OCI-LY7 (cell line): ENCODE results near the gene MGMT. TPM values are rescaled to one million over a fixed set of nuclear protein-coding genes. Genes with fewer than 3 reads are reported as not detected.

Source experiments
- BruUV-seq: library from RNA; stranded (reverse); fragments of 400-500 nt; replicated peaks from 2 replicates; lab custom pipeline; 2021; lab: Mats Ljungman, UMichigan
- CTCF ChIA-PET: fragments of 300-600 bp; sonication (Branson Sonifier 250); formaldehyde crosslinking; loops from one replicate; lab custom pipeline; 2022; ENCODE audit warnings: antibody characterized with exemption; ENCODE audit not compliant: unreplicated experiment; lab: Charles Lee
- POLR2A ChIA-PET: fragments of 300-600 bp; sonication (Branson Sonifier 250); formaldehyde crosslinking; loops from one replicate; lab custom pipeline; 2022; ENCODE audit warnings: antibody characterized with exemption; lab: Charles Lee
- DNase-seq: peaks from one replicate; pipeline ENCODE4 v3.0.0-alpha.2; 2015; ENCODE audit warnings: low spot score
- H2AFZ ChIP-seq: fragments of 200-600 bp; sonication (generic), shearing (Covaris generic); 2 replicates; pipeline ENCODE4 v1.6.1; 2014; ENCODE audit warnings: mild to moderate bottlenecking, antibody characterized with exemption, low read length, moderate library complexity
- H3K27ac ChIP-seq: fragments of 200-600 bp; sonication (generic); 2 replicates; pipeline ENCODE4 v1.5.1; 2014; ENCODE audit warnings: mixed run types, low read depth, mild to moderate bottlenecking, moderate library complexity, low read length, inconsistent platforms; ENCODE audit not compliant: poor library complexity, severe bottlenecking
- H3K36me3 ChIP-seq: fragments of 200-600 bp; sonication (generic); 2 replicates; pipeline ENCODE4 v1.6.1; 2014; ENCODE audit warnings: mild to moderate bottlenecking, antibody characterized with exemption, low read length, moderate library complexity, mixed read lengths; ENCODE audit not compliant: insufficient read depth
- H3K4me1 ChIP-seq: fragments of 200-600 bp; sonication (generic); 2 replicates; pipeline ENCODE4 v1.5.1; 2014; ENCODE audit warnings: mild to moderate bottlenecking, low read length; ENCODE audit not compliant: insufficient read depth, poor library complexity, severe bottlenecking
- H3K4me2 ChIP-seq: fragments of 200-600 bp; sonication (generic); 2 replicates; pipeline ENCODE4 v1.6.1; 2014; ENCODE audit warnings: mild to moderate bottlenecking, low read length
- H3K4me3 ChIP-seq: fragments of 200-600 bp; sonication (generic); 2 replicates; pipeline ENCODE4 v1.5.1; 2014; ENCODE audit warnings: mild to moderate bottlenecking, low read depth, low read length; ENCODE audit not compliant: poor library complexity, severe bottlenecking
- H3K79me2 ChIP-seq: fragments of 200-600 bp; sonication (generic); 2 replicates; pipeline ENCODE4 v1.6.1; 2016; ENCODE audit warnings: low read depth, mild to moderate bottlenecking, low read length, moderate library complexity, mixed read lengths; ENCODE audit not compliant: insufficient read depth
- H3K9me2 ChIP-seq: fragments of 200-600 bp; sonication (generic); 2 replicates; pipeline ENCODE4 v1.6.1; 2016; ENCODE audit warnings: mild to moderate bottlenecking, low read length, mixed read lengths; ENCODE audit not compliant: insufficient read depth
- H3K9me3 ChIP-seq: fragments of 200-600 bp; sonication (generic); 2 replicates; pipeline ENCODE4 v1.6.1; 2014; ENCODE audit warnings: mild to moderate bottlenecking, mixed run types, low read length, mixed read lengths
- H4K20me1 ChIP-seq: fragments of 200-600 bp; sonication (generic); 2 replicates; pipeline ENCODE4 v1.6.1; 2014; ENCODE audit warnings: mild to moderate bottlenecking, antibody characterized with exemption, low read length, moderate library complexity, mixed read lengths; ENCODE audit not compliant: insufficient read depth
- CTCF ChIP-seq: fragments of 200-600 bp; sonication (generic); conservative IDR thresholded peaks from 2 replicates; pipeline ENCODE4 v1.5.1; 2014; ENCODE audit warnings: mild to moderate bottlenecking, antibody characterized with exemption, low read length, moderate library complexity, mixed read lengths
- EZH2phosphoT487 ChIP-seq: fragments of 200-600 bp; sonication (generic); IDR thresholded peaks from 2 replicates; pipeline ENCODE4 v1.6.1; 2018; ENCODE audit warnings: low read depth, borderline replicate concordance, mild to moderate bottlenecking, mixed run types, antibody characterized with exemption, low read length, moderate library complexity, mixed read lengths
- intact Hi-C: fragments of 100-400 bp; cut with micrococcal nuclease; formaldehyde crosslinking; loops from one replicate; pipeline ENCODE4 v1.10.0; 2022; ENCODE audit not compliant: unreplicated experiment
- total RNA-seq, 2 experiments: library from RNA; depleted of rRNA in 1 of 2; stranded (reverse); fragments of >200 nt in 1 of 2; shearing (Covaris generic) in 1 of 2; gene quantifications; 2 replicates each; pipeline ENCODE4 v1.2.3, GENCODE V29; 2014 to 2022

The MGMT gene
- total RNA-seq, 2 experiments from 2014 or later: 19.7 to 25.0 TPM

DNA sequence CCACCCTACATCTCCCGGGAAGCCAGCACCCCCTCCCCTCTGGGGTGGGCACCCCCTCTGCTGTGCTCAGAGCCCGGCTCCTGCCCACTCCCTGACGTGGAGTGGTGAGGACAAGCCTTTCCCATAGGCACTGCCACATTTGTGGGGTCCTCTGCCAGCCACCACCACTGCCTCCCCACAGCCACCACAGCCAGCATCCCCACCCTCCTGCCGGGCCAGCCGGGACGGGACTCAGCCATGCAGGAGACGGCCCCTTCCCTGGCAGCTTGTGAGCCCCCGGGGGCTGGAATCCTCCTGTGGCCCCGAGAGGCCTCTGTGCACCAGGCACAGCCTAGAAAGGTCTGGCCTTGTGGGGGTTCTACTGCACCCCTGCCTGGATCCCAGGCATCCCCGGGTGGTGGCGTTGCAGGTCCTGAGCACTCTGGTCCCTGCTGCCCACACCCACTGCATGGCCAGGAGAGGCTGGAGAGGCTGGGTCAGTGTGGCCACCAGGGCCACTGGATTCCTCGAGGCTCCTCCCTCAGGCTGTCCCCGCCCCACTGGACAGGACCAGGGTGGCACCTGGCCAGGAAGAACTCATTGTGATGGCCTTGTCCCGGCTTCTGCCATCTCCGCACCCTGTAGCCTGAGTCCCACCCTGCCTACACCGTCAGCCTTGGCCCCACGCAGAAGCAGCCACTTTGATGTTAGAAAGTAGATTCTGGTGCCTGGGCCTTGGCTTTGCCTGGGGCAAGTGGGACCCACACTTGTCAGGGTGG, 349.0 kb downstream of the MGMT start:
- CTCF ChIA-PET: no interaction called here
- TF ChIP-seq EZH2phosphoT487: no peak
- TF ChIP-seq CTCF: no peak

DNA sequence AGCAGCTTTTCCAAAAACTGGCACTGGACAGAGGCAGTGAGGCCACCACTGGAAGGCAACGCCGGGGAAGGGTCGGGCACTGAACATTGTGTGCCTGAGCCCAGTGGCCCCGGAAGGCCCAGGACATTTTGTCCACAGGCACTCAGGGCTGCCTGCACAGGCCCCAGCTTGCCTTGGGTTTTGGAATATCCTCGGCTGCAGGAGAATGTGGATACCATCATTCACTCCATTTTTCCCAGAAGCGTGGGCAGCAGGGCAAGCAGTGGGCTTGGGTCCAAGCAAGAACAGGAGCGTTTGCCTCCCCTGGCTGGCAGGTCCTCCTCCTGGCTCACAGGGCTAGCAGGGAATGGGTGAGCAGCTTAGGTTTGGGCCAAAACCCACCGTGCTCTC, 349.6 kb downstream of the MGMT start:
- Histone ChIP-seq H3K79me2 (no peaks in the 10 kb centered on the region), H3K9me3 (no peaks in the 10 kb centered on the region), H2AFZ (no peak overlapping the region), H3K27ac (no peak overlapping the region), H3K4me1 (no peaks in the 10 kb centered on the region), H3K9me2 (no peaks in the 10 kb centered on the region), H3K4me3 (no peak overlapping the region), H4K20me1 (no peaks in the 10 kb centered on the region), H3K4me2 (no peak overlapping the region), H3K36me3 (no peaks in the 10 kb centered on the region)
- ChIA-PET CTCF (no interaction called here), POLR2A (no interaction called here)
- BruUV-seq: no TSS peak
- intact Hi-C loops: no loop called here
- TF ChIP-seq EZH2phosphoT487 (no peak), CTCF (no peak)
- DNase-seq: no peak

More for the DNA sequence above, 349.0 kb downstream of the MGMT start:
- Histone ChIP-seq H3K4me1 (no peaks in the 10 kb centered on the region), H3K9me3 (no peaks in the 10 kb centered on the region), H3K9me2 (no peaks in the 10 kb centered on the region), H3K79me2 (no peaks in the 10 kb centered on the region), H3K27ac (no peak overlapping the region), H3K4me3 (no peak overlapping the region), H2AFZ (no peak overlapping the region), H3K36me3 (no peaks in the 10 kb centered on the region), H3K4me2 (no peak overlapping the region), H4K20me1 (no peaks in the 10 kb centered on the region)
- POLR2A ChIA-PET: no interaction called here
- BruUV-seq: no TSS peak
- DNase-seq: no peak
- intact Hi-C loops: no loop called here
